Neutrophil (primary cell): ENCODE measurements around the gene C14orf132.

ENCODE experiments used
- H3K27ac ChIP-seq: fragments of 200-600 bp; sonication (generic); 2 replicates; pipeline ENCODE4 v1.5.1; 2016; ENCODE audit warnings: mild to moderate bottlenecking, moderate library complexity
- H3K27me3 ChIP-seq: fragments of 200-600 bp; sonication (generic); 2 replicates; pipeline ENCODE4 v1.6.0; 2016; ENCODE audit warnings: mild to moderate bottlenecking
- H3K36me3 ChIP-seq: fragments of 200-600 bp; sonication (generic); 2 replicates; pipeline ENCODE4 v1.5.1; 2017
- H3K4me1 ChIP-seq, 2 experiments: fragments of 200-600 bp in 1 of 2; sonication (generic) in 1 of 2; 1 replicate in 1 of 2; 2 replicates in 1 of 2; pipeline versions ENCODE4 v1.5.1 to v1.6.1; 2013 to 2016; ENCODE audit warnings: low read depth in 1 of 2, low read length in 1 of 2, mild to moderate bottlenecking in 1 of 2, moderate library complexity in 1 of 2; ENCODE audit not compliant: control insufficient read depth in 1 of 2, insufficient read depth in 1 of 2
- H3K4me3 ChIP-seq, 2 experiments: fragments of 200-600 bp in 1 of 2; sonication (generic) in 1 of 2; 1 replicate in 1 of 2; 2 replicates in 1 of 2; pipeline ENCODE4 v1.5.1; 2013 to 2016; ENCODE audit warnings: low read depth in 1 of 2, low read length in 1 of 2, mild to moderate bottlenecking in 1 of 2, moderate library complexity in 1 of 2
- H3K9me3 ChIP-seq: fragments of 200-600 bp; sonication (generic); 2 replicates; pipeline ENCODE4 v1.5.1; 2016
- TF ChIP-seq, protein P1 (sequence below): fragments of 200-600 bp; sonication (generic); IDR thresholded peaks from 2 replicates; pipeline ENCODE4 v1.5.1; 2016; ENCODE audit warnings: antibody characterized with exemption

C14orf132 gene

DNA sequence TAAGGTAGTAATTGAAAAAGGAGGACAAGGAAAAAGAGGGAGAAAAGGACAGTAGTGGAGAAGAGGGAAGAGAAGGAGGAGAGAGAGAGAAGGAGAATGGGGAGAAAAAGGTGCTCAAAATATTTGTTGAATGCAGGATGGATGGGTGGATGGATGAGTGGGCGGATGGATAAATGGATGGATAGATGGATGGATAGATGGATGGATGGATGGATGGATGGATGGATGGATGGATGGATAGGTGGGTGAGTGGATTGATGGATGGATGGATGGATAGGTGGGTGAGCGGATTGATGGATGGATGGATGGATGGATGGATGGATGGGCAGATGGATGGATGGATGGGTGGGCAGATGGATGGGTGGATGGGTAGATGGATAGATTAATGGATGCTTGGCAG is 21.3 kb upstream of the C14orf132 start:
- TF ChIP-seq, protein P1, sequence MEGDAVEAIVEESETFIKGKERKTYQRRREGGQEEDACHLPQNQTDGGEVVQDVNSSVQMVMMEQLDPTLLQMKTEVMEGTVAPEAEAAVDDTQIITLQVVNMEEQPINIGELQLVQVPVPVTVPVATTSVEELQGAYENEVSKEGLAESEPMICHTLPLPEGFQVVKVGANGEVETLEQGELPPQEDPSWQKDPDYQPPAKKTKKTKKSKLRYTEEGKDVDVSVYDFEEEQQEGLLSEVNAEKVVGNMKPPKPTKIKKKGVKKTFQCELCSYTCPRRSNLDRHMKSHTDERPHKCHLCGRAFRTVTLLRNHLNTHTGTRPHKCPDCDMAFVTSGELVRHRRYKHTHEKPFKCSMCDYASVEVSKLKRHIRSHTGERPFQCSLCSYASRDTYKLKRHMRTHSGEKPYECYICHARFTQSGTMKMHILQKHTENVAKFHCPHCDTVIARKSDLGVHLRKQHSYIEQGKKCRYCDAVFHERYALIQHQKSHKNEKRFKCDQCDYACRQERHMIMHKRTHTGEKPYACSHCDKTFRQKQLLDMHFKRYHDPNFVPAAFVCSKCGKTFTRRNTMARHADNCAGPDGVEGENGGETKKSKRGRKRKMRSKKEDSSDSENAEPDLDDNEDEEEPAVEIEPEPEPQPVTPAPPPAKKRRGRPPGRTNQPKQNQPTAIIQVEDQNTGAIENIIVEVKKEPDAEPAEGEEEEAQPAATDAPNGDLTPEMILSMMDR = no peak
- Histone ChIP-seq H3K36me3 (no peaks in the 10 kb centered on the region), H3K4me1 (no peaks in the 10 kb centered on the region), H3K9me3 (no peaks in the 10 kb centered on the region), H3K27ac (no peak overlapping the region), H3K4me3 (no peak overlapping the region), H3K27me3 (peaks cover 8% of the 10 kb centered on the region)

DNA sequence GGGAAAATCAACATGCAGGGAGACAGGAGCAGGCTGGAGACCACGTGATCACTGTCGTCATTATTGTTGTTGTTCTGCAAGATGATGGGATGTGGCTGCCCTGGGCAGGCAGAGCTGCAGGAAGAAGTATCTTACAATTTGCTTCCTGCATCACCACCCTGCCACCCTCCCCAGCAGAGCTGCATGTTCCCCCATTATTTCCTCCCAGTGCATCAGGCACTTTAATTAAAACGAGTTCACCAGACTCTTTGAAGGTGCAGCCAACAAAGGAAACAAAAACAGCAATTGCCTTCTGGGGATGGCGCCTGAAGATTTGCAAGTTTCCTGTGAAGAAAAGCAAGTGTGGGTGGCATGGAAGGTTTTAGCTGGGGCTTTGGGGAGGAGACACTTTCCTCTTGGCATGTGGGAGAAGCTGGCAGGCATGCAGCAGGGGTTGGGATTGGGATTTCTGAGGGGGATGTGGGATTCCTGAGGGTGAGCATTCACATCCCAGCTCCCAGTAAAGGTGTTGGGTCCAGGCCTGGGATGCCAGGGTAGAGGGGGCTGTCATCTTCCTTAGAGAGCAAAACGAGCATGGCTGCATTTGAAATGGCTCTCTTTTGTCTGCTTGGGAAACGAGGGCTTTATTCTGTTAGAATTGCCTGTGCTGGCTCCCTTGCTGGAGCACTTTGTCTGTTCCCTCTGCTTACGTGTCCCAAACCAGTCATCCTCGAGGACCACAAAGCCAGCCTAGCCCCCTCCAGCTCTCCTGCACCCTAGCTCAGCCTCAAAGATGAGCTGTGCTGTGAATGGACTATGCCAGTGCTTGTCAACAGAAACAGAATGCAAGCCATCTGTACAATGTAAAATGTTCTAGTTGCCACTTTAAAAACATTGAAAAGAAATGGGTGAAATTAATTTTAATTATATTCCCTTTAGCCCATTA is 11.5 kb upstream of the C14orf132 start:
- H3K27ac ChIP-seq = no peak overlapping the region
- no peaks in the 10 kb centered on the region for H3K4me1 ChIP-seq
- H3K9me3 ChIP-seq = no peaks in the 10 kb centered on the region
- TF ChIP-seq, protein P1 = no peak
- no peak overlapping the region for H3K4me3 ChIP-seq
- H3K36me3 ChIP-seq = no peaks in the 10 kb centered on the region
- H3K27me3 ChIP-seq = peaks cover 12% of the 10 kb centered on the region

DNA sequence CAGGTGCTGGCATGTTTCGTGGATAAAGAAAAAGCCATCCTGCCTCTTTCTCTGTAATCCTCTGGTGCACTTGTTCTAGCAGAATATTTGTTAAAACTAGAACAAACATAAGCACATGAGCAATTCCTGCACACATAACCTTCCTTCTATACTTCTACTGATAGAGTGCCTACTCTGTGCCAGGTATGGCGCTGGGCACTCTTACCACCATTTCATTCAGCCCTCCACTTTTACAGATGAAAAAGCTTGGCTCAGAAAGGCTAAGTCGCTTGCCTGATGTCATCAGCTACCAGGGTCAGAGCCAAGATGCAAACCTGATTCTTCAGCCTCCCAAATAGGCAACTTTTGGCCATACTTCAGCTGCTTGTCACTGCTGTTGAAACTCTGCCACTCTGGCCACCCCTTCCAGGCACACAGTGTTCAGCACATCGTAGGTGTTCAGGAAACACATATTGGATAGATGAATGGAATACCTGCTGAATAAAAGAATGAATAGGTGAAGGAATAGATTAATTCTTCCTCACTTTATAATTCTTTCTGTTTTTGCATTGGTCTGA is 10.0 kb upstream of the C14orf132 start:
- Histone ChIP-seq H3K4me3 (no peak overlapping the region), H3K27ac (no peak overlapping the region), H3K36me3 (no peaks in the 10 kb centered on the region), H3K27me3 (peaks cover 16% of the 10 kb centered on the region), H3K9me3 (no peaks in the 10 kb centered on the region), H3K4me1 (no peaks in the 10 kb centered on the region)
- TF ChIP-seq, protein P1 = no peak

DNA sequence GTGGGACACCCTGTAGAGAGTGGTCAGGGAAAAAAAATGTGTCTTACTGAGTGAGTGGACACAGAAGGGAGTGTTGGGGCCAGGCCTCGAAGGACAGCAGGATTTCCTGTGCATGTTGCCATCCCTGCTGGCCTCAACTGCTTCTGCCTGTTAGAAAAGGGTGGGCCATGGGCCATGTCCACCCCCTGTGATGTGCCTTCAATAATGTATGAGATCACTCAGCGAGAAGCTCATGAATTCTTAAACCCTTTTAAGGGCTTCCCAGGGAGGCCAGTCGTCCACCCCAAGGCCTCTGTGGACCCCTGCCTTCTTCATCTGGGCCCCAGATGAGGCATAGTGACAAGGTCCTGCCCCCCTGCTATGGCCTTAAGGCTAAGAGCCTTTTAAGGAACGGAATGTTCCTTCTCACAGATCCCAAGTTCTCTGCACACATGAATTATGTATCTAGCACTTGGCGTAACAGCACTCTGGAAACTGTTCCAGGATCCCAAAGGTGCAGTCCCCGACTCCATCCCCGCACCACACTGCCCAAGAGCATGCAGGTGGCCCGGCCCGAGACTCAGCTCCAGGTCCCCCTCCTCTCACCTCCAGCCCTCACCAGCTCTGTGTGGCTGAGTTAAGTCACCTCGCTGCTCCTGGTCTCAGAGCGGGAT is 8.9 kb upstream of the C14orf132 start:
- TF ChIP-seq, protein P1 = no peak
- H3K27me3 ChIP-seq = peaks cover 27% of the 10 kb centered on the region
- no peaks in the 10 kb centered on the region for H3K4me1 ChIP-seq
- H3K9me3 ChIP-seq = no peaks in the 10 kb centered on the region
- no peak overlapping the region for H3K4me3 ChIP-seq
- no peaks in the 10 kb centered on the region for H3K36me3 ChIP-seq
- no peak overlapping the region for H3K27ac ChIP-seq

DNA sequence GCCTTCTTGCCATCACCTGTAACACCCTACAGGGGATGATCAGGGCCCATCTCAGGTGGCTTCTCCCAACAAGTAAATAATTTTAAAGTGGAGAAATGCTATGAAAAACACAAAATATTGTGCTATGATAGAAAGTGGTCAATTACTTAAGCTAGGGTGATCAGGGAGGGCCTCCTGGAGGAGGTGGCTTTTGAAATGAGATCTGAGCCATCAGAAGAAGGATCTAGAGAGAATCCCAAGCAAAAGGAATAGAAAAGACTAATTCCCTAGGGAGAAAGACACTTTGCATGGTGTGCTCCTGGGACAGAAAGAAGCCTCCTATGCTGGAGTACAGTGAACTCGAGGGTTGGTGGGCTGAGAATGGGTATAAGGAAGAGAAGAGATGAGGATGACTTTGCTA is 7.5 kb upstream of the C14orf132 start:
- H3K4me1 ChIP-seq = no peaks in the 10 kb centered on the region
- TF ChIP-seq, protein P1 = no peak
- H3K27ac ChIP-seq = no peak overlapping the region

More for the DNA sequence above, 7.5 kb upstream of the C14orf132 start:
- H3K4me3 ChIP-seq = no peak overlapping the region
- H3K36me3 ChIP-seq = no peaks in the 10 kb centered on the region
- no peaks in the 10 kb centered on the region for H3K9me3 ChIP-seq
- peaks cover 41% of the 10 kb centered on the region for H3K27me3 ChIP-seq
